NCI-H510A (cell line): ENCODE results near the gene ILRUN.
"Not testable (repeated sequence)": the region's sequence is repeated elsewhere in the genome, so short reads cannot be mapped to it uniquely, and the experiment has no call there.

Experiments used
- DNase-seq: peaks from one replicate; lab custom pipeline; 2025; lab: John Stamatoyannopoulos, UW

ILRUN gene

GRCh38 chr6:34697544-34697836 lies 923 bp upstream of the ILRUN start:
- DNase-seq, result no peak

- DNase-seq, result peak; percentile 78
These were observed 303 bp downstream of the ILRUN start for GRCh38 chr6:34696189-34696738.

- DNase-seq, result no peak
These were observed 808 bp downstream of the ILRUN start for GRCh38 chr6:34695729-34696188.

- DNase-seq, result no peak
These were observed 4.3 kb downstream of the ILRUN start for GRCh38 chr6:34692280-34692679.

GRCh38 chr6:34689742-34690141 lies 6.8 kb downstream of the ILRUN start:
- DNase-seq, result no peak

- DNase-seq, result no peak
These were observed 7.6 kb downstream of the ILRUN start for GRCh38 chr6:34688956-34689355.

- no peak for DNase-seq
These were observed 11.6 kb downstream of the ILRUN start for GRCh38 chr6:34684919-34685318.

- DNase-seq, result no peak
These were observed 12.2 kb downstream of the ILRUN start for GRCh38 chr6:34684364-34684763.

GRCh38 chr6:34680802-34681515 lies 15.6 kb downstream of the ILRUN start:
- DNase-seq, result no peak

GRCh38 chr6:34680313-34680712 lies 16.3 kb downstream of the ILRUN start:
- DNase-seq, result not testable (repeated sequence)

- no peak for DNase-seq
These were observed 16.9 kb downstream of the ILRUN start for GRCh38 chr6:34679552-34680253.

- DNase-seq, result no peak
These were observed 20.4 kb downstream of the ILRUN start for GRCh38 chr6:34676140-34676539.

- not testable (repeated sequence) for DNase-seq
These were observed 21.6 kb downstream of the ILRUN start for GRCh38 chr6:34674930-34675329.

GRCh38 chr6:34674268-34674639 lies 22.3 kb downstream of the ILRUN start:
- DNase-seq, result no peak

- DNase-seq, result no peak
These were observed 23.5 kb downstream of the ILRUN start for GRCh38 chr6:34673064-34673463.

- DNase-seq, result no peak
These were observed 23.9 kb downstream of the ILRUN start for GRCh38 chr6:34672657-34673043.

GRCh38 chr6:34671801-34672656 lies 24.5 kb downstream of the ILRUN start:
- DNase-seq, result no peak

- no peak for DNase-seq
These were observed 25.2 kb downstream of the ILRUN start for GRCh38 chr6:34671367-34671766.

GRCh38 chr6:34668799-34669198 lies 27.8 kb downstream of the ILRUN start:
- not testable (repeated sequence) for DNase-seq

- DNase-seq, result no peak
These were observed 28.9 kb downstream of the ILRUN start for GRCh38 chr6:34667481-34668238.

GRCh38 chr6:34665019-34665418 lies 31.5 kb downstream of the ILRUN start:
- no peak for DNase-seq
